ENCODE data around the gene PTBP1. TPM values are rescaled to one million over a fixed set of nuclear protein-coding genes. Genes with fewer than 3 reads are reported as not detected.

The PTBP1 gene
- total and polyA plus RNA-seq, 4 donors: 72.9 to 147 (median 87.3) TPM

GRCh38 chr19:844546-844971, 47.3 kb downstream of the PTBP1 start:
- no peak overlapping the region for H3K27ac ChIP-seq (ENCODE audit: low read depth in 1 of 2, low read length in 2 of 2)
- no peak overlapping the region for H3K9ac ChIP-seq (ENCODE audit: low read depth in 1 of 2, low read length in 2 of 2)
- peaks cover 0 to 5% (median 1%) of the 10 kb centered on the region in 4 donors for H3K27me3 ChIP-seq (ENCODE audit: control insufficient read depth in 4 of 4, insufficient read depth in 4 of 4, low read length in 3 of 4)
- H3K9me3 ChIP-seq (ENCODE audit: control insufficient read depth in 4 of 4, low read length in 3 of 4): no peaks in the 10 kb centered on the region
- no peaks in the 10 kb centered on the region for H3K36me3 ChIP-seq (ENCODE audit: control insufficient read depth in 4 of 4, insufficient read depth in 3 of 4, low read depth in 1 of 4, low read length in 3 of 4)
- TF ChIP-seq NR2F2 (IDR thresholded peaks at IDR 0.05) (no peak), EGR1 (IDR thresholded peaks at IDR 0.05; ENCODE audit: low read depth in 2 of 2) (no peak), TAF1 (conservative IDR thresholded peaks at IDR 0.05) (no peak), JUND (IDR thresholded peaks at IDR 0.05) (no peak), REST (IDR thresholded peaks at IDR 0.05) (no peak), HNF4A (conservative IDR thresholded peaks at IDR 0.05) (no peak), RAD21 (IDR thresholded peaks at IDR 0.05) (no peak), MAX (IDR thresholded peaks at IDR 0.05) (no peak), FOXA1 (IDR thresholded peaks at IDR 0.05) (no peak), ZBTB33 (IDR thresholded peaks at IDR 0.05) (no peak), HNF4G (IDR thresholded peaks at IDR 0.05) (no peak)
- H3K4me1 ChIP-seq (ENCODE audit: control insufficient read depth in 4 of 4, insufficient read depth in 4 of 4, low read length in 3 of 4): peaks cover 0 to 9% (median 3%) of the 10 kb centered on the region in 4 donors
- no peak for DNase-seq (ENCODE audit: low spot score)
- no peak overlapping the region for H3K4me3 ChIP-seq (ENCODE audit: low read depth in 1 of 3, low read length in 3 of 3)
- WGBS: 54% methylated on average over 11 of the region's 11 CpGs

GRCh38 chr19:845707-846521, 48.7 kb downstream of the PTBP1 start:
- Histone ChIP-seq H3K36me3 (ENCODE audit: control insufficient read depth in 4 of 4, insufficient read depth in 3 of 4, low read depth in 1 of 4, low read length in 3 of 4) (no peaks in the 10 kb centered on the region), H3K4me3 (ENCODE audit: low read depth in 1 of 3, low read length in 3 of 3) (no peak overlapping the region), H3K27me3 (ENCODE audit: control insufficient read depth in 4 of 4, insufficient read depth in 4 of 4, low read length in 3 of 4) (peaks cover 0 to 5% (median 1%) of the 10 kb centered on the region in 4 donors), H3K9ac (ENCODE audit: low read depth in 1 of 2, low read length in 2 of 2) (no peak overlapping the region), H3K9me3 (ENCODE audit: control insufficient read depth in 4 of 4, low read length in 3 of 4) (no peaks in the 10 kb centered on the region), H3K27ac (ENCODE audit: low read depth in 1 of 2, low read length in 2 of 2) (no peak overlapping the region), H3K4me1 (ENCODE audit: control insufficient read depth in 4 of 4, insufficient read depth in 4 of 4, low read length in 3 of 4) (peaks cover 5 to 13% (median 8%) of the 10 kb centered on the region in 4 donors)
- no peak for DNase-seq (ENCODE audit: low spot score)
- 71% methylated on average over 37 of the region's 37 CpGs for WGBS
- TF ChIP-seq NR2F2 (IDR thresholded peaks at IDR 0.05) (no peak), SP1 (IDR thresholded peaks at IDR 0.05) (no peak), HNF4A (conservative IDR thresholded peaks at IDR 0.05) (no peak), CTCF (IDR thresholded peaks at IDR 0.05; ENCODE audit: low read depth, low read length, missing input control) (no peak), RAD21 (IDR thresholded peaks at IDR 0.05) (no peak), EGR1 (IDR thresholded peaks at IDR 0.05; ENCODE audit: low read depth in 2 of 2) (no peak), ZBTB33 (IDR thresholded peaks at IDR 0.05) (no peak), MAX (IDR thresholded peaks at IDR 0.05) (no peak), HNF4G (IDR thresholded peaks at IDR 0.05) (no peak), GABPA (IDR thresholded peaks at IDR 0.05 in 1 of 2, conservative IDR thresholded peaks at IDR 0.05 in 1 of 2) (no peak), FOXA2 (IDR thresholded peaks at IDR 0.05) (no peak), TAF1 (conservative IDR thresholded peaks at IDR 0.05) (no peak), RXRA (IDR thresholded peaks at IDR 0.05) (no peak), ATF3 (IDR thresholded peaks at IDR 0.05) (no peak)

Measured in liver (tissue), 9 donors.